H1 (cell line): ENCODE results near the gene FGF21. TPM values are rescaled to one million over a fixed set of nuclear protein-coding genes. Genes with fewer than 3 reads are reported as not detected.

Experiments used
- CTCF ChIA-PET: fragments of 300-600 bp; sonication (Branson Sonifier 250); formaldehyde crosslinking; loops from one replicate; lab custom pipeline; 2021; ENCODE audit not compliant: partially characterized antibody; lab: Charles Lee
- POLR2A ChIA-PET: fragments of 300-600 bp; sonication (Branson Sonifier 250); formaldehyde crosslinking; loops from one replicate; lab custom pipeline; 2021; ENCODE audit warnings: inconsistent platforms; ENCODE audit not compliant: partially characterized antibody; lab: Charles Lee
- DNase-seq, 2 experiments: peaks; one replicate each; pipeline versions ENCODE4 v3.0.0 to v3.0.0-alpha.2; 2010 to 2022; ENCODE audit warnings: low spot score in 2 of 2, low read depth in 1 of 2, mixed read lengths in 1 of 2
- FAIRE-seq: peaks from 2 replicates; lab custom pipeline; 2011; peaks lifted over from hg19 to GRCh38; lab: Jason Lieb, UNC
- H2AFZ ChIP-seq: 2 replicates; pipeline ENCODE4 v1.8.1; 2012; ENCODE audit warnings: low read length, inconsistent platforms
- H2AK5ac ChIP-seq: 2 replicates; pipeline ENCODE4 v1.6.1; 2013; ENCODE audit warnings: low read depth, low read length
- H2BK120ac ChIP-seq: replicated peaks from 2 replicates; pipeline ENCODE3; 2013; ENCODE audit warnings: low read depth, low read length, inconsistent platforms
- H2BK12ac ChIP-seq: 2 replicates; pipeline ENCODE4 v1.6.1; 2013; ENCODE audit warnings: low read depth, low read length
- H2BK15ac ChIP-seq: 2 replicates; pipeline ENCODE4 v1.6.1; 2013; ENCODE audit warnings: low read length
- H2BK20ac ChIP-seq: 2 replicates; pipeline ENCODE4 v1.6.1; 2013; ENCODE audit warnings: low read length
- H2BK5ac ChIP-seq: 2 replicates; pipeline ENCODE4 v1.6.1; 2013; ENCODE audit warnings: low read depth, low read length
- H3K14ac ChIP-seq: 2 replicates; pipeline ENCODE4 v1.6.1; 2013; ENCODE audit warnings: inconsistent platforms; ENCODE audit not compliant: insufficient read length
- H3K18ac ChIP-seq: 2 replicates; pipeline ENCODE4 v1.6.1; 2013; ENCODE audit warnings: low read length; ENCODE audit errors: extremely low read depth
- H3K23ac ChIP-seq: 2 replicates; pipeline ENCODE4 v1.6.1; 2013; ENCODE audit warnings: inconsistent platforms; ENCODE audit not compliant: insufficient read length
- H3K23me2 ChIP-seq: 2 replicates; pipeline ENCODE4 v1.6.1; 2013; ENCODE audit warnings: low read depth, low read length
- H3K27ac ChIP-seq: 2 replicates; pipeline ENCODE4 v1.6.1; 2011; ENCODE audit warnings: low read depth, low read length, inconsistent platforms
- H3K27me3 ChIP-seq, 4 experiments: replicated peaks in 1 of 4; 1 replicate in 1 of 4; 2 replicates in 3 of 4; pipeline versions ENCODE4 v1.6.1 to v1.8.1; 2011 to 2013; ENCODE audit warnings: low read length in 3 of 4, mild to moderate bottlenecking in 3 of 4, inconsistent platforms in 2 of 4, mixed read lengths in 2 of 4, moderate library complexity in 1 of 4; ENCODE audit not compliant: control insufficient read depth in 3 of 4, insufficient read depth in 3 of 4; ENCODE audit errors: extremely low read depth in 1 of 4
- H3K36me3 ChIP-seq, 4 experiments: 2 replicates each; pipeline versions ENCODE4 v1.6.1 to v1.8.1; 2011 to 2013; ENCODE audit warnings: mild to moderate bottlenecking in 4 of 4, low read length in 3 of 4, moderate library complexity in 2 of 4, control low read depth in 1 of 4, inconsistent platforms in 1 of 4; ENCODE audit not compliant: insufficient read depth in 4 of 4, control insufficient read depth in 2 of 4
- H3K4ac ChIP-seq: replicated peaks from 2 replicates; pipeline ENCODE3; 2013; ENCODE audit warnings: low read length, low read depth, mixed read lengths, inconsistent platforms; ENCODE audit not compliant: insufficient read length
- H3K4me1 ChIP-seq, 4 experiments: replicated peaks in 1 of 4; 1 replicate in 1 of 4; 2 replicates in 3 of 4; pipeline versions ENCODE4 v1.6.1 to v1.8.1; 2011 to 2013; ENCODE audit warnings: low read length in 3 of 4, inconsistent platforms in 2 of 4, mixed read lengths in 1 of 4; ENCODE audit not compliant: insufficient read depth in 4 of 4, control insufficient read depth in 3 of 4
- H3K4me2 ChIP-seq, 2 experiments: 2 replicates each; pipeline versions ENCODE4 v1.6.1 to v1.8.1; 2011 to 2013; ENCODE audit warnings: low read depth in 2 of 2, low read length in 2 of 2, control low read depth in 1 of 2, inconsistent platforms in 1 of 2, mild to moderate bottlenecking in 1 of 2; ENCODE audit not compliant: insufficient read depth in 1 of 2
- H3K4me3 ChIP-seq, 4 experiments: fragments of 200-600, 300-600 bp in 1 of 4; sonication (generic), shearing (Covaris generic), sonication (Bioruptor Twin) in 1 of 4; 2 replicates each; pipeline versions ENCODE4 v1.5.1 to v1.8.1; 2011 to 2016; ENCODE audit warnings: low read length in 4 of 4, low read depth in 3 of 4, control low read depth in 2 of 4, inconsistent platforms in 2 of 4, mild to moderate bottlenecking in 2 of 4, mixed read lengths in 1 of 4, moderate library complexity in 1 of 4; ENCODE audit not compliant: insufficient read depth in 2 of 4; ENCODE audit errors: extremely low read depth in 1 of 4
- H3K56ac ChIP-seq: replicated peaks from 2 replicates; pipeline ENCODE3; 2013; ENCODE audit warnings: low read depth, mild to moderate bottlenecking, mixed read lengths, low read length, inconsistent platforms; ENCODE audit not compliant: insufficient read length
- H3K79me1 ChIP-seq: 2 replicates; pipeline ENCODE4 v1.6.1; 2013; ENCODE audit warnings: low read depth, low read length, control low read depth
- H3K79me2 ChIP-seq, 2 experiments: 2 replicates each; pipeline versions ENCODE4 v1.6.1 to v1.8.1; 2012 to 2013; ENCODE audit warnings: low read length in 2 of 2, mild to moderate bottlenecking in 2 of 2, inconsistent platforms in 1 of 2; ENCODE audit not compliant: insufficient read depth in 2 of 2, control insufficient read depth in 1 of 2
- H3K9ac ChIP-seq, 4 experiments: replicated peaks in 1 of 4; 1 replicate in 1 of 4; 2 replicates in 3 of 4; pipeline versions ENCODE4 v1.6.1 to v1.8.1; 2011 to 2013; ENCODE audit warnings: low read depth in 3 of 4, low read length in 3 of 4, control low read depth in 2 of 4, mild to moderate bottlenecking in 2 of 4, moderate library complexity in 2 of 4, inconsistent platforms in 1 of 4; ENCODE audit errors: extremely low read depth in 1 of 4
- H3K9me3 ChIP-seq, 2 experiments: 2 replicates each; pipeline versions ENCODE4 v1.6.1 to v1.8.1; 2012 to 2013; ENCODE audit warnings: mild to moderate bottlenecking in 2 of 2, moderate library complexity in 2 of 2, control low read depth in 1 of 2, inconsistent platforms in 1 of 2, low read depth in 1 of 2, low read length in 1 of 2, mixed read lengths in 1 of 2; ENCODE audit not compliant: insufficient read depth in 2 of 2
- H4K20me1 ChIP-seq, 2 experiments: replicated peaks in 1 of 2; 2 replicates each; pipeline versions ENCODE3 to v1.8.1; 2011 to 2013; ENCODE audit warnings: inconsistent platforms in 2 of 2, low read length in 2 of 2, mild to moderate bottlenecking in 1 of 2; ENCODE audit not compliant: insufficient read depth in 2 of 2, control insufficient read depth in 1 of 2
- H4K5ac ChIP-seq: 2 replicates; pipeline ENCODE4 v1.6.1; 2013; ENCODE audit warnings: low read length, low read depth, mixed read lengths, inconsistent platforms; ENCODE audit not compliant: insufficient read length
- H4K8ac ChIP-seq: 2 replicates; pipeline ENCODE4 v1.8.0; 2013; ENCODE audit warnings: mild to moderate bottlenecking, moderate library complexity, low read length, inconsistent platforms; ENCODE audit not compliant: insufficient read depth; ENCODE audit errors: extremely low read depth
- H4K91ac ChIP-seq: replicated peaks from 2 replicates; pipeline ENCODE3; 2013; ENCODE audit warnings: low read length, mixed read lengths, inconsistent platforms; ENCODE audit not compliant: insufficient read length
- CBX5 ChIP-seq: fragments of 300-800, 300-1000 bp; sonication (generic); IDR thresholded peaks from 2 replicates; pipeline ENCODE4 v1.7.1; 2016; ENCODE audit warnings: antibody characterized with exemption, low read length, low read depth
- HDAC2 ChIP-seq, 2 experiments: fragments of 300-600 bp in 1 of 2; sonication (generic) in 1 of 2; IDR thresholded peaks; 2 replicates each; pipeline ENCODE4 v1.6.1; 2011 to 2012; ENCODE audit warnings: low read depth in 2 of 2, low read length in 2 of 2, mild to moderate bottlenecking in 2 of 2, moderate library complexity in 2 of 2, borderline replicate concordance in 1 of 2, inconsistent platforms in 1 of 2
- MAFK ChIP-seq: IDR thresholded peaks from 2 replicates; pipeline ENCODE4 v1.6.1; 2012; ENCODE audit warnings: low read depth, mild to moderate bottlenecking, improper control_type of control experiment, low read length
- RAD21 ChIP-seq, 2 experiments: IDR thresholded peaks in 1 of 2; conservative IDR thresholded peaks in 1 of 2; 2 replicates each; pipeline ENCODE4 v1.6.1; 2011; ENCODE audit warnings: low read depth in 2 of 2, low read length in 2 of 2, improper control_type of control experiment in 1 of 2, inconsistent platforms in 1 of 2, mild to moderate bottlenecking in 1 of 2, moderate library complexity in 1 of 2
- SP2 ChIP-seq: IDR thresholded peaks from 2 replicates; pipeline ENCODE4 v1.6.1; 2012; ENCODE audit warnings: mild to moderate bottlenecking, low read length, inconsistent platforms
- WGBS, 2 experiments: shearing (Covaris generic) in 1 of 2; methylation state at CpG; one replicate each; pipeline versions ENCODE4 v1.1.6 to v1.1.7; 2013 to 2015; ENCODE audit warnings: low lambda C conversion rate in 2 of 2, mixed read lengths in 2 of 2, inconsistent platforms in 1 of 2, low coverage in 1 of 2, missing lambda C conversion rate in 1 of 2; ENCODE audit not compliant: insufficient replicate concordance in 2 of 2, insufficient coverage in 1 of 2, insufficient read length in 1 of 2; ENCODE audit errors: extremely low coverage in 1 of 2, missing lambda C conversion rate in 1 of 2; 5-methylcytosine and 5-hydroxymethylcytosine counted together
- polyA plus RNA-seq, 7 experiments: library from polyadenylated mRNA; depleted of rRNA in 3 of 7; stranded (reverse) in 5 of 7; unstranded in 2 of 7; fragments of >200 nt in 5 of 7; fragments of 200-250 nt in 2 of 7; gene quantifications; 1 replicate in 5 of 7; 2 replicates in 1 of 7; 4 replicates in 1 of 7; pipeline versions ENCODE4 v1.2.1 to v1.2.3, GENCODE V29; 2011 to 2013; ENCODE audit warnings: missing spikeins in 2 of 7, mixed read lengths in 2 of 7
- total RNA-seq: library from RNA; stranded (reverse); fragmentation: NEBNext Ultra II Directional; extraction: Animal tissue kit (Norgen Biotek cat#: 25700); gene quantifications from 2 replicates; pipeline ENCODE4 v1.2.1, GENCODE V29; 2021
- TF ChIP-seq, protein P1 (sequence below): IDR thresholded peaks from 2 replicates; pipeline ENCODE4 v1.6.1; 2011; ENCODE audit warnings: low read depth, mild to moderate bottlenecking, low read length; ENCODE audit not compliant: insufficient read depth

Gene FGF21
- total and polyA plus RNA-seq, 2 of the 8 experiments (the other 6 are each of a cell fraction or from before 2014, with no cell fraction given): 0.48 to 0.80 TPM

GRCh38 chr19:48718711-48719231, 36.6 kb upstream of the FGF21 start:
- Histone ChIP-seq H3K56ac (peak overlapping the region; percentile 44), H3K23me2 (peaks cover 14% of the 10 kb centered on the region; the same call in 1 of the 2 replicates), H4K8ac (peak overlapping the region; percentile 77), H3K9ac (no peak overlapping the region), H4K5ac (peak overlapping the region; percentile 17), H2AK5ac (no peak overlapping the region), H2AFZ (no peak overlapping the region), H3K36me3 (no peaks in the 10 kb centered on the region), H4K20me1 (no peaks in the 10 kb centered on the region), H2BK20ac (no peak overlapping the region), H3K4me2 (peak overlapping the region; percentile 32), H2BK15ac (peak overlapping the region; percentile 92), H3K14ac (no peak overlapping the region), H3K18ac (no peak overlapping the region; the same call in 1 of the 2 replicates), H3K27me3 (no peaks in the 10 kb centered on the region), H3K79me2 (no peaks in the 10 kb centered on the region), H3K4ac (peak overlapping the region; percentile 83), H3K79me1 (no peaks in the 10 kb centered on the region), H3K9me3 (no peaks in the 10 kb centered on the region), H2BK12ac (peak overlapping the region; percentile 60; the same call in 1 of the 2 replicates), H3K27ac (no peak overlapping the region), H4K91ac (peak overlapping the region; percentile 91), H3K23ac (no peak overlapping the region), H3K4me1 (peaks cover 0 to 28% (median 12%) of the 10 kb centered on the region in 4 experiments; a peak in 6 of 7 replicates), H2BK5ac (peak overlapping the region; percentile 66), H3K4me3 (no peak overlapping the region), H2BK120ac (no peak overlapping the region)
- 73% methylated on average over 15 of the region's 15 CpGs; no CpG with 5 or more reads in 1 of the 2 experiments for WGBS, 2 experiments
- POLR2A ChIA-PET: interaction anchor here (1.0 to 7.7 kb wide), 3 partner anchors 10 to 23 kb away, joined by 3 to 59 read pairs (median 7); partner anchors contain the start of gene FUT2
- TF ChIP-seq RAD21 (IDR thresholded peaks at IDR 0.05 in 1 of 2, conservative IDR thresholded peaks at IDR 0.05 in 1 of 2; ENCODE audit: low read depth in 2 of 2, low read length in 2 of 2) (no peak), MAFK (no peak), CBX5 (no peak), HDAC2 (IDR thresholded peaks at IDR 0.05; ENCODE audit: borderline replicate concordance in 1 of 2, low read depth in 2 of 2, low read length in 2 of 2) (no peak), SP2 (no peak)
- TF ChIP-seq, protein P1, sequence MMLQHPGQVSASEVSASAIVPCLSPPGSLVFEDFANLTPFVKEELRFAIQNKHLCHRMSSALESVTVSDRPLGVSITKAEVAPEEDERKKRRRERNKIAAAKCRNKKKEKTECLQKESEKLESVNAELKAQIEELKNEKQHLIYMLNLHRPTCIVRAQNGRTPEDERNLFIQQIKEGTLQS: no peak
- CTCF ChIA-PET: interaction anchor here (0.9 to 8.2 kb wide), 4 partner anchors 23 to 108 kb away, joined by 3 to 53 read pairs (median 6); partner anchors contain the start of gene FUT2
- no peak for DNase-seq
- no peak for FAIRE-seq
